K562 (cell line): ENCODE data around the gene PYDC1. TPM values are rescaled to one million over a fixed set of nuclear protein-coding genes. Genes with fewer than 3 reads are reported as not detected.

Source experiments
- ARID1B ChIP-seq: fragments of 450-650 bp; IDR thresholded peaks from 2 replicates; pipeline ENCODE4 v1.6.1; 2016; ENCODE audit warnings: antibody characterized with exemption, mild to moderate bottlenecking, inconsistent platforms
- BRF2 ChIP-seq: IDR thresholded peaks from 3 replicates; pipeline ENCODE4 v1.6.1; 2011; ENCODE audit warnings: borderline replicate concordance, mild to moderate bottlenecking; ENCODE audit not compliant: insufficient read length, insufficient read depth
- CBFB ChIP-seq: sonication (generic); formaldehyde crosslinking; IDR thresholded peaks from 2 replicates; pipeline ENCODE4 v1.4.0; 2020; ENCODE audit warnings: mild to moderate bottlenecking, missing genetic modification reagents
- CBX2 ChIP-seq: fragments of 200-600 bp; sonication (generic); IDR thresholded peaks from one replicate; pipeline ENCODE4 v1.6.1; 2012; ENCODE audit warnings: mild to moderate bottlenecking, low read length, inconsistent platforms; ENCODE audit not compliant: insufficient read depth, poor library complexity, severe bottlenecking
- CCAR2 ChIP-seq: fragments of 200-400 bp; formaldehyde crosslinking; IDR thresholded peaks from 2 replicates; pipeline ENCODE4 v1.6.1; 2017; ENCODE audit warnings: mild to moderate bottlenecking, low read depth, low read length
- CUX1 ChIP-seq: fragments of 200-800 bp; sonication (Bioruptor generic); IDR thresholded peaks from 2 replicates; pipeline ENCODE4 v1.6.1; 2016; ENCODE audit warnings: missing genetic modification characterization, missing compliant biosample characterization
- CXXC5 ChIP-seq: fragments of 250-450 bp; sonication (Bioruptor Pico); IDR thresholded peaks from 2 replicates; pipeline ENCODE4 v1.8.0; 2022; ENCODE audit warnings: inconsistent platforms, mild to moderate bottlenecking, moderate library complexity
- FOXK1 ChIP-seq: sonication (generic); formaldehyde crosslinking; IDR thresholded peaks from 2 replicates; pipeline ENCODE4 v1.8.0; 2022; ENCODE audit warnings: missing genetic modification reagents, mild to moderate bottlenecking, borderline replicate concordance
- GATAD2B ChIP-seq: fragments of 450-650 bp; IDR thresholded peaks from 2 replicates; pipeline ENCODE4 v1.6.1; 2017; ENCODE audit warnings: mild to moderate bottlenecking, borderline replicate concordance
- HCFC1 ChIP-seq: IDR thresholded peaks from 2 replicates; pipeline ENCODE4 v1.6.1; 2012; ENCODE audit warnings: low read depth, low read length, improper control_type of control experiment
- ILK ChIP-seq: fragments of 450-650 bp; IDR thresholded peaks from 2 replicates; pipeline ENCODE4 v1.6.1; 2016; ENCODE audit warnings: missing genetic modification characterization, low read depth, mild to moderate bottlenecking, missing compliant biosample characterization, moderate library complexity, borderline replicate concordance
- MAFF ChIP-seq: IDR thresholded peaks from 2 replicates; pipeline ENCODE4 v1.6.1; 2012; ENCODE audit warnings: low read length, improper control_type of control experiment
- MED1 ChIP-seq: sonication (generic); formaldehyde crosslinking; IDR thresholded peaks from 2 replicates; pipeline ENCODE4 v1.8.1; 2023; ENCODE audit warnings: missing genetic modification reagents, borderline replicate concordance
- SOX6 ChIP-seq: fragments of 450-650 bp; IDR thresholded peaks from 2 replicates; pipeline ENCODE4 v1.6.1; 2014; ENCODE audit warnings: mild to moderate bottlenecking
- USF1 ChIP-seq: sonication (generic); formaldehyde crosslinking; IDR thresholded peaks from 2 replicates; pipeline ENCODE4 v1.9.0; 2022; ENCODE audit warnings: mild to moderate bottlenecking, missing genetic modification reagents
- ZNF140 ChIP-seq: fragments of 250-450 bp; sonication (Bioruptor Pico); IDR thresholded peaks from 2 replicates; pipeline ENCODE4 v1.8.0; 2021; ENCODE audit warnings: moderate library complexity, mild to moderate bottlenecking, inconsistent platforms
- ZNF24 ChIP-seq: fragments of 450-650 bp; IDR thresholded peaks from 2 replicates; pipeline ENCODE4 v1.6.1; 2016
- polyA plus RNA-seq, 8 experiments: library from polyadenylated mRNA; depleted of rRNA in 4 of 8; stranded (reverse) in 5 of 8; unstranded in 3 of 8; fragments of >200 nt; fragmentation: Nextera tagmentation in 2 of 8; fragmentation: Illumina TruSeq in 1 of 8; extraction: Ambion mirVana in 2 of 8; extraction: Trizol in 1 of 8; gene quantifications; 2 replicates each; pipeline versions ENCODE4 v1.2.1 to v1.2.3, GENCODE V29; 2011 to 2014; ENCODE audit warnings: inconsistent platforms in 1 of 8, missing spikeins in 1 of 8
- total RNA-seq, 7 experiments: library from RNA; depleted of rRNA in 6 of 7; stranded (reverse); fragments of >200 nt in 6 of 7; fragmentation: Illumina TruSeq in 2 of 7; extraction: Trizol in 2 of 7; gene quantifications; 2 replicates each; pipeline versions ENCODE4 v1.2.1 to v1.2.3, GENCODE V29; 2011 to 2021; ENCODE audit warnings: low replicate concordance in 1 of 7
- TF ChIP-seq, protein P1 (sequence below): fragments of 450-650 bp; IDR thresholded peaks from 2 replicates; pipeline ENCODE4 v1.6.1; 2016; ENCODE audit warnings: borderline replicate concordance

The PYDC1 gene
- total and polyA plus RNA-seq, 9 of the 15 experiments (the other 6 are each of a cell fraction or from before 2014, with no cell fraction given) = not detected

DNA sequence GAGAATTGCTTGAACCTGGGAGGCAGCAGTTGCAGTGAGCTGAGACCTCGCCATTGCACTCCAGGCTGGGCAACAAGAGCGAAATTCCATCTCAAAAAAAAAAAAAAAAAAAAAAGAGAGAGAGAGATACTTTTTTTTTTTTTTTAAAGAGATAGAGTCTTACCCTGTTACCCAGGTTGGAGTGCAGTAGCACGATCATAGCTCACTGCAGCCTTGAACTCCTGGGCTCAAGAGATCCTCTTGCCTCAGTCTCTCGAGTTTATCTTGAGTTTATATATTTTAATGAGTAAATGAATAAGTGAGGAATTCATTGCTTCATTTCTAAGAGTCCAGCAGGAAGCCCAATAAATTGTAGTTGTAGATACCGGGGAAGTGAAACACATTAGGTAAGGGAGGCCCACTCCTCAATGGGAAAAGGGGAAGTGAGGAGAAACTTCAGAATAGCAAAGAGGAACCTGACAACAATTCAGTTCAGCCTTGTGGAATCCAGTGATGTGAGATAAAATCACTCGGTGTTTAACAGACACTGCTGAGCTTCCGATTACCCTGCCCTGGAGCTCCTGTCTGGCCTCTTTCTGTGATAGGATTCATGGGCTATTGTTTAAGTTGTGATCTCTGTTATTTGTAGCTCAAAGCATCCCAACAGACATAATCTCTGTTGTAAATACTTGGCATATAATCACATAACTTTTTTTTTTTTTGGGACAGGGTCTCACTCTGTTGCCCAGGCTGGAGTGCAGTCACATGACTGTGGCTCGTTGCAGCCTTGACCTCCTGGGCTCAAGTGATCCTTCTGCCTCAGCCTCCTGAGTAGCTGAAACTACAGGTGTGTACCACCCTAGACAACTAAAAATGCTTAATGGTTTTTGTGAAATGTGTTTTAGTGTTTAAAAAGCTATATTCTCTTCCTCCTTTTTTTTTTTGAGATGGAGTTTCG, 27.1 kb upstream of the PYDC1 start (continued):
- TF ChIP-seq ZNF140 (CRISPR knock-in tag) (no peak), GATAD2B (no peak), MED1 (CRISPR knock-in tag) (no peak), CBFB (CRISPR knock-in tag) (no peak), CCAR2 (no peak), CUX1 (no peak), SOX6 (peak; percentile 98), ZNF24 (peak; percentile 78; the same call in 1 of the 2 replicates), CBX2 (no peak), CXXC5 (CRISPR knock-in tag) (peak; percentile 44; the same call in 1 of the 2 replicates), ILK (tag) (no peak), BRF2 (no peak), ARID1B (peak; percentile 71), MAFF (no peak), FOXK1 (no peak), HCFC1 (no peak), USF1 (CRISPR knock-in tag) (peak; percentile 53; the same call in 1 of the 2 replicates)
- TF ChIP-seq, protein P1, sequence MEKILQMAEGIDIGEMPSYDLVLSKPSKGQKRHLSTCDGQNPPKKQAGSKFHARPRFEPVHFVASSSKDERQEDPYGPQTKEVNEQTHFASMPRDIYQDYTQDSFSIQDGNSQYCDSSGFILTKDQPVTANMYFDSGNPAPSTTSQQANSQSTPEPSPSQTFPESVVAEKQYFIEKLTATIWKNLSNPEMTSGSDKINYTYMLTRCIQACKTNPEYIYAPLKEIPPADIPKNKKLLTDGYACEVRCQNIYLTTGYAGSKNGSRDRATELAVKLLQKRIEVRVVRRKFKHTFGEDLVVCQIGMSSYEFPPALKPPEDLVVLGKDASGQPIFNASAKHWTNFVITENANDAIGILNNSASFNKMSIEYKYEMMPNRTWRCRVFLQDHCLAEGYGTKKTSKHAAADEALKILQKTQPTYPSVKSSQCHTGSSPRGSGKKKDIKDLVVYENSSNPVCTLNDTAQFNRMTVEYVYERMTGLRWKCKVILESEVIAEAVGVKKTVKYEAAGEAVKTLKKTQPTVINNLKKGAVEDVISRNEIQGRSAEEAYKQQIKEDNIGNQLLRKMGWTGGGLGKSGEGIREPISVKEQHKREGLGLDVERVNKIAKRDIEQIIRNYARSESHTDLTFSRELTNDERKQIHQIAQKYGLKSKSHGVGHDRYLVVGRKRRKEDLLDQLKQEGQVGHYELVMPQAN = no peak
